Gastroesophageal sphincter (tissue), 4 donors: ENCODE data around the gene ABCC1. TPM values are rescaled to one million over a fixed set of nuclear protein-coding genes. Genes with fewer than 3 reads are reported as not detected.
A peak's percentile ranks its signal among the peaks of the same experiment; 100 is the strongest.

ENCODE experiments used
- ATAC-seq: fragments of 150-250 bp; one replicate; pipeline ENCODE4 v1.9.1; 2016; ENCODE audit warnings: mild to moderate bottlenecking, moderate library complexity
- H3K27ac ChIP-seq, 4 donors: fragments of 200-600 bp; sonication (generic) in 3 of 4; 1 replicate in 3 of 4; 2 replicates in 1 of 4; pipeline ENCODE4 v1.5.1; 2016 to 2019
- H3K27me3 ChIP-seq: fragments of 200-600 bp; sonication (generic); one replicate; pipeline ENCODE4 v1.5.1; 2019
- H3K36me3 ChIP-seq, 2 donors: fragments of 200-600 bp; sonication (generic); one replicate each; pipeline ENCODE4 v1.5.1; 2019; ENCODE audit warnings: control low read depth in 1 of 2
- H3K4me1 ChIP-seq, 3 donors: fragments of 200-600 bp; sonication (generic); 1 replicate in 2 of 3; 2 replicates in 1 of 3; pipeline ENCODE4 v1.5.1; 2016 to 2019; ENCODE audit warnings: control low read depth in 2 of 3
- H3K4me3 ChIP-seq, 2 donors: fragments of 200-600 bp; sonication (generic); one replicate each; pipeline ENCODE4 v1.5.1; 2019; ENCODE audit warnings: mild to moderate bottlenecking in 1 of 2, moderate library complexity in 1 of 2
- H3K9me3 ChIP-seq, 3 donors: fragments of 200-600 bp; sonication (generic); one replicate each; pipeline ENCODE4 v1.5.1; 2017 to 2019; ENCODE audit warnings: control low read depth in 2 of 3
- EP300 ChIP-seq: sonication (generic); formaldehyde crosslinking; IDR thresholded peaks from one replicate; pipeline ENCODE4 v1.6.1; 2017; ENCODE audit warnings: antibody characterized with exemption, mild to moderate bottlenecking
- POLR2A ChIP-seq, 2 donors: fragments of 450-650 bp; IDR thresholded peaks; one replicate each; pipeline ENCODE4 v1.6.1; 2017; ENCODE audit warnings: antibody characterized with exemption in 2 of 2, mild to moderate bottlenecking in 2 of 2, moderate library complexity in 1 of 2
- POLR2AphosphoS5 ChIP-seq: sonication (generic); formaldehyde crosslinking; IDR thresholded peaks from one replicate; pipeline ENCODE4 v1.6.1; 2017; ENCODE audit warnings: antibody characterized with exemption
- WGBS, 2 donors: methylation state at CpG; one replicate each; pipeline ENCODE4 v1.1.5; 2018; ENCODE audit warnings: low coverage in 1 of 2; 5-methylcytosine and 5-hydroxymethylcytosine counted together
- total RNA-seq, 4 donors: library from RNA; depleted of rRNA; stranded (reverse); fragments of >200 nt; gene quantifications; one replicate each; pipeline ENCODE4 v1.1.0, GENCODE V29; 2016
- TF ChIP-seq, protein P1 (sequence below), 4 experiments: fragments of 200-600 bp in 2 of 4; fragments of 450-650 bp in 2 of 4; sonication (generic) in 1 of 4; IDR thresholded peaks; one replicate each; pipeline ENCODE4 v1.5.1; 2017 to 2019; ENCODE audit warnings: antibody characterized with exemption in 4 of 4, mild to moderate bottlenecking in 2 of 4, moderate library complexity in 2 of 4

Gene ABCC1
- total RNA-seq, 4 donors from 2014 or later: 50.8 to 122 (median 63.1) TPM

DNA sequence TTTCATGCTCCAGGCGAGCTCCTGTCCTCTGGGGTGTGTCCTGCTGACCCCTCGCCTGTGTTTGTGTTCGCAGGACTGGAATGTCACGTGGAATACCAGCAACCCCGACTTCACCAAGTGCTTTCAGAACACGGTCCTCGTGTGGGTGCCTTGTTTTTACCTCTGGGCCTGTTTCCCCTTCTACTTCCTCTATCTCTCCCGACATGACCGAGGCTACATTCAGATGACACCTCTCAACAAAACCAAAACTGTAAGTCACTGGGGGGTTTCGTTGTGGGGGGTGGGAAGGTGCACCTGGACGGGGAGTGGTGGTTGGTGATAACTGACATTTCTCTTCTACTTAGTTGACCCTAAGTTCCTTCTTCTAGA lies 58.3 kb downstream of the ABCC1 start:
- H3K4me3 ChIP-seq: no peak overlapping the region
- no peaks in the 10 kb centered on the region for H3K27me3 ChIP-seq
- no peaks in the 10 kb centered on the region for H3K9me3 ChIP-seq
- WGBS, 2 donors: 59 to 75% methylated on average over 3 to 10 of the region's 11 CpGs
- H3K4me1 ChIP-seq: peaks cover 0 to 69% (median 6%) of the 10 kb centered on the region in 3 donors
- H3K27ac ChIP-seq: peak overlapping the region in 3 of 4 donors; percentile 71 to 80 (median 71)
- ATAC-seq: no peak
- peaks cover 0 to 43% of the 10 kb centered on the region in 2 donors for H3K36me3 ChIP-seq
- TF ChIP-seq EP300 (no peak), POLR2AphosphoS5 (no peak), POLR2A (IDR thresholded peaks at IDR 0.05) (no peak)
- TF ChIP-seq, protein P1, sequence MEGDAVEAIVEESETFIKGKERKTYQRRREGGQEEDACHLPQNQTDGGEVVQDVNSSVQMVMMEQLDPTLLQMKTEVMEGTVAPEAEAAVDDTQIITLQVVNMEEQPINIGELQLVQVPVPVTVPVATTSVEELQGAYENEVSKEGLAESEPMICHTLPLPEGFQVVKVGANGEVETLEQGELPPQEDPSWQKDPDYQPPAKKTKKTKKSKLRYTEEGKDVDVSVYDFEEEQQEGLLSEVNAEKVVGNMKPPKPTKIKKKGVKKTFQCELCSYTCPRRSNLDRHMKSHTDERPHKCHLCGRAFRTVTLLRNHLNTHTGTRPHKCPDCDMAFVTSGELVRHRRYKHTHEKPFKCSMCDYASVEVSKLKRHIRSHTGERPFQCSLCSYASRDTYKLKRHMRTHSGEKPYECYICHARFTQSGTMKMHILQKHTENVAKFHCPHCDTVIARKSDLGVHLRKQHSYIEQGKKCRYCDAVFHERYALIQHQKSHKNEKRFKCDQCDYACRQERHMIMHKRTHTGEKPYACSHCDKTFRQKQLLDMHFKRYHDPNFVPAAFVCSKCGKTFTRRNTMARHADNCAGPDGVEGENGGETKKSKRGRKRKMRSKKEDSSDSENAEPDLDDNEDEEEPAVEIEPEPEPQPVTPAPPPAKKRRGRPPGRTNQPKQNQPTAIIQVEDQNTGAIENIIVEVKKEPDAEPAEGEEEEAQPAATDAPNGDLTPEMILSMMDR (IDR thresholded peaks at IDR 0.05): no peak

DNA sequence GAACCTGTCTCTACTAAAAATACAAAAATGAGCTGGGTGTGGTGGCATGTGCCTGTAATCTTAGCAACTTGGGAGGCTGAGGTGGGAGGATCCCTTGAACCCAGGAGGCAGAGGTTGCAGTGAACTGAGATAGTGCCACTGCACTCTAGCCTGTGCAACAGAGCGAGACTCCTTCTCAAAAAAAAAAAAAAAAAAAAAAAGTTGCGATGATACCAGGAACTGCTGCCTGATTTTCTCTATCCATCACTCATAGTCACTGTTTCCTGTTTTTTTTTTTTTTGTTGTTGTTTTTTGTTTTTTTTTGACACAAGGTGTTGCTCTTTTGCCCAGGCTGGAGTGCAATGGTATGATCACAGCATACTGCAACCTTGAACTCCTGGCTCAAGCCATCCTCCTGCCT lies 59.2 kb downstream of the ABCC1 start:
- no peak for TF ChIP-seq EP300
- TF ChIP-seq POLR2AphosphoS5: no peak
- Histone ChIP-seq H3K4me3 (no peak overlapping the region), H3K9me3 (no peaks in the 10 kb centered on the region), H3K27ac (peak overlapping the region in 3 of 4 donors; percentile 71 to 81 (median 80)), H3K27me3 (no peaks in the 10 kb centered on the region), H3K4me1 (peaks cover 0 to 74% (median 6%) of the 10 kb centered on the region in 3 donors), H3K36me3 (peaks cover 0 to 48% of the 10 kb centered on the region in 2 donors)
- ATAC-seq: no peak
- 83 to 100% methylated on average over 2 of the region's 2 CpGs for WGBS, 2 donors

DNA sequence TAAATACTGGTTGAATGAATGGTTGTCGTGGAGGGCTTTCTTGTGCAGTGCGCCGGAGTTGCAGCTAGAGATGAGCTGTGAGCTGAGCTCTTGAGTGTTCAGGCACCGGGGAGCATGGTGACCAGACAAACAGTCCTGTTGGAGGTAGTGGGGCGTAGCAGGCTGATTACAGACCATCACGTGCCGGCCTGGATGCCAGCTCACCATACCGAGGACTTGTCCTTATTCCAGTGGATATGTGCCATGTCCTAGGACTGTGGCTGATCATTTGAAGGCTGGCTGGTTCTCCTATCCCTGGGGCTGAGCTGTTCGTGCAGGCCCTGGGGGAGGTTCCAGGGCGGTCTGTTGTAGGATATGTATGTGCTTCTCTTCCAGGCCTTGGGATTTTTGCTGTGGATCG lies 60.0 kb downstream of the ABCC1 start:
- Histone ChIP-seq H3K27me3 (no peaks in the 10 kb centered on the region), H3K4me1 (peaks cover 0 to 75% (median 8%) of the 10 kb centered on the region in 3 donors), H3K27ac (peak overlapping the region; percentile 31 to 81 (median 71)), H3K9me3 (no peaks in the 10 kb centered on the region), H3K36me3 (peaks cover 0 to 48% of the 10 kb centered on the region in 2 donors), H3K4me3 (no peak overlapping the region)
- TF ChIP-seq EP300: no peak
- no peak for TF ChIP-seq POLR2A (IDR thresholded peaks at IDR 0.05)
- TF ChIP-seq POLR2AphosphoS5: peak; percentile 13
- WGBS, 2 donors: 63 to 94% methylated on average over 8 to 9 of the region's 11 CpGs
- peak; percentile 37 for ATAC-seq

DNA sequence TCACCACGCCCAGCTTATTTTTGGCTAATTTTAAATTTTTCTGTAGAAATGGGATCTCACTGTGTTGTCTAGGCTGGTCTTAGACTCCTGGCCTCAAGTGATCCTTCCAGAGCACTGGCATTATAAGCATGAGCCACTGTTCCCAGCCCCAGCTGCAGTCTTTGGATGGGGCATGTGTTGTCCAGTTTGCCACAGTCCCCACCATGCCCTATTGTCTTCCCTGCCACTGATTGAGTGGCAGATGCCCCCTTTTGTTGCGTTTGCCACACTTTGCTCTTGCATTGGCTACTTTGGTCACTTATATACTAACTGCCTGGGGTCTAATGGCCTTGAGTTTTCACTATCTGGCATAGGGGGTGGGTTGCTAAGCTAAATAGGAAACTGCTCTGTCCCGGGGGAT lies 60.8 kb downstream of the ABCC1 start:
- H3K36me3 ChIP-seq: peaks cover 0 to 48% of the 10 kb centered on the region in 2 donors
- no peak for ATAC-seq
- no peak overlapping the region for H3K4me3 ChIP-seq
- no peaks in the 10 kb centered on the region for H3K27me3 ChIP-seq
- TF ChIP-seq POLR2A (IDR thresholded peaks at IDR 0.05) (no peak), POLR2AphosphoS5 (no peak), EP300 (no peak)
- TF ChIP-seq, protein P1 (IDR thresholded peaks at IDR 0.05): no peak
- 83 to 100% methylated on average over 2 of the region's 3 CpGs for WGBS, 2 donors
- peak overlapping the region in 3 of 4 donors; percentile 55 to 80 (median 62) for H3K27ac ChIP-seq
- no peaks in the 10 kb centered on the region for H3K9me3 ChIP-seq
- peaks cover 0 to 75% (median 13%) of the 10 kb centered on the region in 3 donors for H3K4me1 ChIP-seq

DNA sequence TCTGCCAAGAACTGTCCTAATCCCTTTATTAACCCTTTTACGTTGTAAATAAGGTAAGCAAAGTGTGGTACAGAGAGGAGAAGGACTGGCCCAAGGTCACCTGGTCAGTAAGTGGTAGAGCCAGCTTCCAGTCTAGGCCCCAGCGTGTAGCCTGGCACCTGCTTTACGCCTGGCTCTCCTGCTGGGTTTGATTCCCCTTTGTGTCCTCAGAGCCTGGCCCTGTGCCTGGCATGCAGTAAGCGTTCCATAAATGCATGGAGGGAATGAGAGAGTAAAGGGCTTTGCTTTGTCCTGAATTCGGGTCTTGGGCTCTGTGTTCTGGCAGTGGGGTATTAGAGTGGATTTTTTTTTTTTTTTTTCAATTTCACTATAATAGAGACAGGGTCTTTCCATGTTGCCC lies 62.7 kb downstream of the ABCC1 start:
- Histone ChIP-seq H3K9me3 (no peaks in the 10 kb centered on the region), H3K36me3 (peaks cover 0 to 62% of the 10 kb centered on the region in 2 donors), H3K27ac (peak overlapping the region in 3 of 4 donors; percentile 57 to 80 (median 62)), H3K27me3 (no peaks in the 10 kb centered on the region), H3K4me1 (peaks cover 4 to 75% (median 13%) of the 10 kb centered on the region in 3 donors), H3K4me3 (no peak overlapping the region)
- TF ChIP-seq POLR2A (IDR thresholded peaks at IDR 0.05) (no peak), EP300 (no peak), POLR2AphosphoS5 (no peak)
- TF ChIP-seq, protein P1 (IDR thresholded peaks at IDR 0.05): no peak
- WGBS, 2 donors: 94% methylated on average over 2 of the region's 5 CpGs; no CpG with 5 or more reads in 1 of the 2 donors
- ATAC-seq: no peak

DNA sequence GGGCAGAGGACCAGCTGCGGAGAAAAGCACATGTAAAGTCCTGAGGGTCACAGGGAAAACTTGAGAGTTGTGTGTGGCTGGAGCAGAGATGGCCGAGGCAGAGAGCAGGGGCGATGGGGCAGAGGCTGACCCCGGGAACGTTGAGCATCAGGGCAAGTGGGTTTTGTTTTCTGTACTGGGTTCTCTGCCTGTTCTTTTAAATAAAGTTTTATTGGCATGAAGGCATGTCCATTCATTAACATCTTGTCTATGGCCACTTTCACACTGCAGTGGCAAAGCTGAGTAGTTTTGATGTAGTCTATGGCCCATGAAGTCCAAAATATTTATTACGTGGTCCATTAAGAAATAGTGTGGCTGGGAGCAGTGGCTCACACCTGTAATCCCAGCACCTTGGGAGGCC lies 64.4 kb downstream of the ABCC1 start:
- TF ChIP-seq EP300 (no peak), POLR2A (IDR thresholded peaks at IDR 0.05) (no peak), POLR2AphosphoS5 (no peak)
- TF ChIP-seq, protein P1 (IDR thresholded peaks at IDR 0.05): no peak
- Histone ChIP-seq H3K4me1 (peaks cover 4 to 82% (median 7%) of the 10 kb centered on the region in 3 donors), H3K27ac (peak overlapping the region in 3 of 4 donors; percentile 69 to 80 (median 76))

More for the DNA sequence above, 64.4 kb downstream of the ABCC1 start:
- H3K27me3 ChIP-seq: no peaks in the 10 kb centered on the region
- H3K4me3 ChIP-seq: no peak overlapping the region
- no peaks in the 10 kb centered on the region for H3K9me3 ChIP-seq
- WGBS, 2 donors: 89 to 93% methylated on average over 2 to 6 of the region's 6 CpGs
- ATAC-seq: no peak
- peaks cover 0 to 74% of the 10 kb centered on the region in 2 donors for H3K36me3 ChIP-seq
